ENCODE data around the gene PIGW. TPM values are rescaled to one million over a fixed set of nuclear protein-coding genes. Genes with fewer than 3 reads are reported as not detected.

Gene PIGW
- total RNA-seq (1 to 10 TPM; 3.7 to 7.5 TPM), total RNA-seq (6.0 to 10.8 reads per million in 2 donors)

GRCh38 chr17:36534840-36535668 lies at the start of gene PIGW, which contains the start of gene MYO19:
TSS of gene PIGW (plus strand) at chr17:36534987. CDS start at chr17:36537102, 2,115 bp downstream.
TSS of gene MYO19 (minus strand) at chr17:36534868. CDS start at chr17:36532538, 2,330 bp downstream.
- H3K9me3 ChIP-seq (ENCODE audit: control insufficient read depth, low read length, poor library complexity, severe bottlenecking), result no peaks in the 10 kb centered on the region
- peak; percentile 82 for ATAC-seq
- H3K4me1 Mint-ChIP-seq, result peaks cover 17% of the 10 kb centered on the region
- DNase-seq, result peak; percentile 70 to 76 (median 75)
- H3K36me3 Mint-ChIP-seq (ENCODE audit: low read depth), result no peaks in the 10 kb centered on the region
- H3K27ac Mint-ChIP-seq, result peak within 1 kb of the TSS; percentile 94
- H3K4me3 Mint-ChIP-seq, result peak within 1 kb of the TSS; percentile 98
- no peaks in the 10 kb centered on the region for H3K27me3 Mint-ChIP-seq

GRCh38 chr17:36485027-36485426 lies 49.8 kb upstream of the PIGW start:
- H3K27ac Mint-ChIP-seq, result no peak overlapping the region
- peaks cover 11% of the 10 kb centered on the region for H3K36me3 Mint-ChIP-seq (ENCODE audit: low read depth)
- no peak for DNase-seq
- peaks cover 22% of the 10 kb centered on the region for H3K27me3 Mint-ChIP-seq
- ATAC-seq, result no peak
- H3K4me1 Mint-ChIP-seq, result peaks cover 26% of the 10 kb centered on the region
- H3K4me3 Mint-ChIP-seq, result peak overlapping the region; percentile 100
- H3K9me3 ChIP-seq (ENCODE audit: control insufficient read depth, low read length, poor library complexity, severe bottlenecking), result no peaks in the 10 kb centered on the region

GRCh38 chr17:36485805-36486203 lies 49.0 kb upstream of the PIGW start:
- H3K9me3 ChIP-seq (ENCODE audit: control insufficient read depth, low read length, poor library complexity, severe bottlenecking), result no peaks in the 10 kb centered on the region

GRCh38 chr17:36486204-36487194 lies 48.3 kb upstream of the PIGW start, which contains the start of gene ZNHIT3:
TSS of gene ZNHIT3 (plus strand) at chr17:36486681. CDS start at chr17:36486700, 19 bp downstream.
- DNase-seq (peak; percentile 78 to 84 (median 79)), ATAC-seq (peak; percentile 98)
- H3K36me3 Mint-ChIP-seq (ENCODE audit: low read depth), result peaks cover 11% of the 10 kb centered on the region
- no peaks in the 10 kb centered on the region for H3K9me3 ChIP-seq (ENCODE audit: control insufficient read depth, low read length, poor library complexity, severe bottlenecking)
- peak within 1 kb of the TSS; percentile 100 for H3K4me3 Mint-ChIP-seq
- H3K27me3 Mint-ChIP-seq, result peaks cover 10% of the 10 kb centered on the region
- H3K27ac Mint-ChIP-seq, result peak within 1 kb of the TSS; percentile 94
- peaks cover 32% of the 10 kb centered on the region for H3K4me1 Mint-ChIP-seq

More at GRCh38 chr17:36485805-36486203, 49.0 kb upstream of the PIGW start:
- H3K36me3 Mint-ChIP-seq (ENCODE audit: low read depth), result peaks cover 13% of the 10 kb centered on the region
- H3K27me3 Mint-ChIP-seq, result peaks cover 14% of the 10 kb centered on the region
- DNase-seq (no peak), ATAC-seq (no peak)
- H3K4me3 Mint-ChIP-seq, result peak overlapping the region; percentile 100
- peak overlapping the region; percentile 94 for H3K27ac Mint-ChIP-seq
- peaks cover 28% of the 10 kb centered on the region for H3K4me1 Mint-ChIP-seq

- no peaks in the 10 kb centered on the region for H3K9me3 ChIP-seq (ENCODE audit: control insufficient read depth, low read length, poor library complexity, severe bottlenecking)
- Mint-ChIP-seq H3K4me1 (peaks cover 20% of the 10 kb centered on the region), H3K27me3 (no peaks in the 10 kb centered on the region), H3K4me3 (no peak overlapping the region), H3K36me3 (ENCODE audit: low read depth) (peaks cover 7% of the 10 kb centered on the region), H3K27ac (no peak overlapping the region)
- ATAC-seq, result no peak
- no peak for DNase-seq
Observed at GRCh38 chr17:36493956-36494355, 40.8 kb upstream of the PIGW start.

- Mint-ChIP-seq H3K4me3 (no peak overlapping the region), H3K4me1 (peaks cover 14% of the 10 kb centered on the region), H3K27ac (peak overlapping the region; percentile 39), H3K36me3 (ENCODE audit: low read depth) (peaks cover 6% of the 10 kb centered on the region), H3K27me3 (no peaks in the 10 kb centered on the region)
- H3K9me3 ChIP-seq (ENCODE audit: control insufficient read depth, low read length, poor library complexity, severe bottlenecking), result no peaks in the 10 kb centered on the region
- DNase-seq, result no peak
- ATAC-seq, result no peak
Observed at GRCh38 chr17:36494674-36495073, 40.1 kb upstream of the PIGW start.

GRCh38 chr17:36495076-36495578 lies 39.7 kb upstream of the PIGW start:
- Mint-ChIP-seq H3K36me3 (ENCODE audit: low read depth) (peaks cover 3% of the 10 kb centered on the region), H3K27me3 (no peaks in the 10 kb centered on the region), H3K4me1 (peaks cover 11% of the 10 kb centered on the region), H3K27ac (peak overlapping the region; percentile 39), H3K4me3 (no peak overlapping the region)
- ATAC-seq, result no peak
- DNase-seq, result no peak
- no peaks in the 10 kb centered on the region for H3K9me3 ChIP-seq (ENCODE audit: control insufficient read depth, low read length, poor library complexity, severe bottlenecking)

GRCh38 chr17:36496018-36496789 lies 38.6 kb upstream of the PIGW start:
- Mint-ChIP-seq H3K27me3 (no peaks in the 10 kb centered on the region), H3K4me3 (no peak overlapping the region), H3K36me3 (ENCODE audit: low read depth) (peaks cover 2% of the 10 kb centered on the region), H3K27ac (no peak overlapping the region), H3K4me1 (peaks cover 7% of the 10 kb centered on the region)
- no peaks in the 10 kb centered on the region for H3K9me3 ChIP-seq (ENCODE audit: control insufficient read depth, low read length, poor library complexity, severe bottlenecking)
- ATAC-seq, result no peak
- no peak for DNase-seq

- Mint-ChIP-seq H3K27me3 (no peaks in the 10 kb centered on the region), H3K4me3 (no peak overlapping the region), H3K4me1 (peaks cover 5% of the 10 kb centered on the region), H3K36me3 (ENCODE audit: low read depth) (peaks cover 4% of the 10 kb centered on the region), H3K27ac (no peak overlapping the region)
- H3K9me3 ChIP-seq (ENCODE audit: control insufficient read depth, low read length, poor library complexity, severe bottlenecking), result no peaks in the 10 kb centered on the region
- no peak for DNase-seq
- ATAC-seq, result no peak
Observed at GRCh38 chr17:36498155-36498554, 36.6 kb upstream of the PIGW start.

GRCh38 chr17:36498560-36499300 lies 36.1 kb upstream of the PIGW start:
- no peak for DNase-seq
- no peak overlapping the region for H3K27ac Mint-ChIP-seq
- H3K27me3 Mint-ChIP-seq, result no peaks in the 10 kb centered on the region
- no peak overlapping the region for H3K4me3 Mint-ChIP-seq
- H3K4me1 Mint-ChIP-seq, result peaks cover 5% of the 10 kb centered on the region
- H3K36me3 Mint-ChIP-seq (ENCODE audit: low read depth), result peaks cover 4% of the 10 kb centered on the region
- no peak for ATAC-seq
- no peaks in the 10 kb centered on the region for H3K9me3 ChIP-seq (ENCODE audit: control insufficient read depth, low read length, poor library complexity, severe bottlenecking)

- Mint-ChIP-seq H3K4me1 (peaks cover 7% of the 10 kb centered on the region), H3K27me3 (no peaks in the 10 kb centered on the region), H3K4me3 (no peak overlapping the region), H3K36me3 (ENCODE audit: low read depth) (peaks cover 4% of the 10 kb centered on the region), H3K27ac (no peak overlapping the region)
- ATAC-seq, result no peak
- H3K9me3 ChIP-seq (ENCODE audit: control insufficient read depth, low read length, poor library complexity, severe bottlenecking), result no peaks in the 10 kb centered on the region
- DNase-seq, result no peak
Observed at GRCh38 chr17:36500745-36501225, 34.0 kb upstream of the PIGW start.

All from T-helper 17 cell (primary cell).